ENCODE data around the gene STAC3.

Gene STAC3

DNA sequence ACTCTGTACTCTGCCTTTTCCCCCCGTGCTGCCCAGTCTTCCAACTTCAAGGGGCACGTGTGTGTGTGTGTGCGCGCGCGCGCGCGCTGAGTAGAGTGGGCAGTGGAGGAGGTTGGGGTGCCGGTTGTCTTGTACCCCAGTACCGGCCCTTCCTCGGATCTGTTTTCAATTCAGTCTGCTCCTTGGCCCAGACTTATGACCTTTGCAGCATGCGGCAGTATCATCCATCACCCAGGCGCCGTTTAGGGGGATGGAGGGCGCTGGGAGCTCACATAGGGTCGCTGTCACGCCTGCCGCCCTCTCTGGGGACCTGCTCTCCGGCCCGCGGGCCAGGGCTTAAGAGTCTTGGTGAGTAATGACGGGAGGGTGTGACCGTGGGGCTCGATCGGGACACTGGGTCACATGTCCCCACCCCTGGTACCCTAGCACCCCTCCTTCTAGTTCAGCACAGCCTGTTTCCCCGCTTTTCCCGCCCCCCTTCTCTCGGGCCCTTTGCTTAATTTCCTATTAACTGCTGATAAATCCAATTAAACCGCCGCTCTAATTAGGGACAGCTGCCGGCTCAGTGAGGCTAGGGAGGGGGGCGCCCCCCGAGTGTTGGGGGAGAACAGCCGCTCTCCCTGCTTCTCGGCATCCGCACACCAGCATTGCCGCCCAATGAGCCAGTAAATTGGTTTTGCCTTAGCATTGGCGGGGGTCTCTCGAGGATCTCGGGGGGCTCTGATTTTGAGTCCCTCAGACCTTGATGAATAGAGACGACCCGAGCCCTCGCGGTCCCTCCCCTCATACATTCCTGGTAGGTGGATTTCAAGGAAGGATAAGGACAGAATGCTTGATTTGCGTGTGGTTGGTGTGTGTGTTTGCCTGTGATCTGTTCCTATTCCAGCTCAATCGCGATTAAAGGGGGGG lies 9.3 kb downstream of the STAC3 start:
- no peak overlapping the region for H3K9ac ChIP-seq (ENCODE audit: low read length)
- no peaks in the 10 kb centered on the region for H3K36me3 ChIP-seq (replicated peaks; ENCODE audit: low read depth, low read length)

GRCh38 chr12:57240926-57241401 lies 10.0 kb downstream of the STAC3 start:
- no peaks in the 10 kb centered on the region for H3K36me3 ChIP-seq (replicated peaks; ENCODE audit: low read depth, low read length)
- peak overlapping the region; percentile 100 for H3K4me2 ChIP-seq (ENCODE audit: low read length)
- peaks cover 30% of the 10 kb centered on the region for H3K27me3 ChIP-seq (ENCODE audit: low read depth, low read length)
- H3K9me3 ChIP-seq (ENCODE audit: insufficient read depth, low read length): no peaks in the 10 kb centered on the region
- TF ChIP-seq, protein P1, sequence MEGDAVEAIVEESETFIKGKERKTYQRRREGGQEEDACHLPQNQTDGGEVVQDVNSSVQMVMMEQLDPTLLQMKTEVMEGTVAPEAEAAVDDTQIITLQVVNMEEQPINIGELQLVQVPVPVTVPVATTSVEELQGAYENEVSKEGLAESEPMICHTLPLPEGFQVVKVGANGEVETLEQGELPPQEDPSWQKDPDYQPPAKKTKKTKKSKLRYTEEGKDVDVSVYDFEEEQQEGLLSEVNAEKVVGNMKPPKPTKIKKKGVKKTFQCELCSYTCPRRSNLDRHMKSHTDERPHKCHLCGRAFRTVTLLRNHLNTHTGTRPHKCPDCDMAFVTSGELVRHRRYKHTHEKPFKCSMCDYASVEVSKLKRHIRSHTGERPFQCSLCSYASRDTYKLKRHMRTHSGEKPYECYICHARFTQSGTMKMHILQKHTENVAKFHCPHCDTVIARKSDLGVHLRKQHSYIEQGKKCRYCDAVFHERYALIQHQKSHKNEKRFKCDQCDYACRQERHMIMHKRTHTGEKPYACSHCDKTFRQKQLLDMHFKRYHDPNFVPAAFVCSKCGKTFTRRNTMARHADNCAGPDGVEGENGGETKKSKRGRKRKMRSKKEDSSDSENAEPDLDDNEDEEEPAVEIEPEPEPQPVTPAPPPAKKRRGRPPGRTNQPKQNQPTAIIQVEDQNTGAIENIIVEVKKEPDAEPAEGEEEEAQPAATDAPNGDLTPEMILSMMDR (IDR thresholded peaks at IDR 0.05; ENCODE audit: low read depth, low read length): no peak
- TF ChIP-seq EZH2phosphoT487 (IDR thresholded peaks at IDR 0.05; ENCODE audit: low read depth): no peak
- H2AFZ ChIP-seq (ENCODE audit: low read depth, low read length): no peak overlapping the region
- no peaks in the 10 kb centered on the region for H3K79me2 ChIP-seq (ENCODE audit: low read length)
- peak overlapping the region; percentile 91 for H3K4me3 ChIP-seq (ENCODE audit: low read length)
- H3K4me1 ChIP-seq (ENCODE audit: low read length): peaks cover 35% of the 10 kb centered on the region
- H3K27ac ChIP-seq (ENCODE audit: low read length): no peak overlapping the region
- no peaks in the 10 kb centered on the region; the same call in 1 of the 2 replicates for H4K20me1 ChIP-seq (ENCODE audit: insufficient read depth, low read length)
- H3K9ac ChIP-seq (ENCODE audit: low read length): peak overlapping the region; percentile 88

More for the DNA sequence above, 9.3 kb downstream of the STAC3 start:
- TF ChIP-seq, protein P1 (IDR thresholded peaks at IDR 0.05; ENCODE audit: low read depth, low read length): no peak
- TF ChIP-seq EZH2phosphoT487 (IDR thresholded peaks at IDR 0.05; ENCODE audit: low read depth): no peak; the same call in 1 of the 2 replicates
- Histone ChIP-seq H3K4me2 (ENCODE audit: low read length) (peak overlapping the region; percentile 100), H3K79me2 (ENCODE audit: low read length) (no peaks in the 10 kb centered on the region), H3K4me3 (ENCODE audit: low read length) (peak overlapping the region; percentile 91), H2AFZ (ENCODE audit: low read depth, low read length) (no peak overlapping the region), H3K4me1 (ENCODE audit: low read length) (peaks cover 35% of the 10 kb centered on the region), H3K27ac (ENCODE audit: low read length) (no peak overlapping the region), H3K27me3 (ENCODE audit: low read depth, low read length) (peaks cover 30% of the 10 kb centered on the region), H4K20me1 (ENCODE audit: insufficient read depth, low read length) (no peaks in the 10 kb centered on the region; the same call in 1 of the 2 replicates), H3K9me3 (ENCODE audit: insufficient read depth, low read length) (no peaks in the 10 kb centered on the region)

- Histone ChIP-seq H3K4me3 (ENCODE audit: low read length) (peak overlapping the region; percentile 91), H3K9me3 (ENCODE audit: insufficient read depth, low read length) (no peaks in the 10 kb centered on the region), H2AFZ (ENCODE audit: low read depth, low read length) (peak overlapping the region; percentile 47; the same call in 1 of the 2 replicates), H3K79me2 (ENCODE audit: low read length) (no peaks in the 10 kb centered on the region), H3K36me3 (replicated peaks; ENCODE audit: low read depth, low read length) (no peaks in the 10 kb centered on the region), H3K4me1 (ENCODE audit: low read length) (peaks cover 35% of the 10 kb centered on the region), H3K27me3 (ENCODE audit: low read depth, low read length) (peaks cover 30% of the 10 kb centered on the region), H3K27ac (ENCODE audit: low read length) (peak overlapping the region; percentile 46), H3K4me2 (ENCODE audit: low read length) (peak overlapping the region; percentile 100), H3K9ac (ENCODE audit: low read length) (peak overlapping the region; percentile 88), H4K20me1 (ENCODE audit: insufficient read depth, low read length) (peaks cover 2% of the 10 kb centered on the region; the same call in 1 of the 2 replicates)
- TF ChIP-seq EZH2phosphoT487 (IDR thresholded peaks at IDR 0.05; ENCODE audit: low read depth): no peak
- TF ChIP-seq, protein P1 (IDR thresholded peaks at IDR 0.05; ENCODE audit: low read depth, low read length): peak; percentile 17
Observed at GRCh38 chr12:57240066-57240921, 10.7 kb downstream of the STAC3 start.
